IPS DF 4.7 (cell line): ENCODE measurements around the gene SLC26A9.

ENCODE experiments used
- DNase-seq: peaks from one replicate; pipeline ENCODE4 v3.0.0-alpha.2; 2013; ENCODE audit warnings: low spot score; ENCODE audit errors: extremely low read depth

The SLC26A9 gene

GRCh38 chr1:205943245-205943644, at the start of gene SLC26A9:
SLC26A9 (minus strand) TSS chr1:205943456; CDS start chr1:205935820, 7,636 bp downstream.
- DNase-seq: no peak

DNA sequence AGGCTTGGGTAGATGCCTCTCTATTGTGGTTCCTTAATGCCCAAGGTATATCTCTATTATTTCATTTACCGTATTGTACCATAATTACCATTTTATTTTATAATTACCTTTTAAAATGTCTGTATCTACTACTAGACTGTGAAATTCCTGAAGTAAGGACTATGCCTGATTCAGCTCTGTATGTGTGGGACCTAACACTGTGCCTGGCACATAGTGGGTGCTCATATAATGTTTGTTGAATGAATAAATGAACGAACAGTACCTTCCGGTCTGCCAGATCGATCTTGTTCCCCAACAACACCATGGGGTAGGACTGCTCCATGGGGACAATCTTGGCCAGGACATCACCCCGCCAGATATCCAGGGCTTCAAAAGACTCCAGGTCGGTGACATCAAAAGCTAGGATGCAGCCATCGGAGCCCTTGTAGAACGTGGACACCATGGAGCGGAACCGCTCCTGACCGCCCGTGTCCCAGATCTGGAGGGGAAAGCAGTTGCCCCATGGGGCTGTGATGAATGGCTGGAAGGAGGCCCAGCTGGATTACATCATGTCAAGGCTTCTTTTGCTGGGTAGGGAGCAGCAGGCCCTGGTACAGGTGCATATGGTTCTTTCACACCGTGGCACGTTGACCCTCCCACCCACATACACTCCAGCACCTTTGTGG, 49.1 kb upstream of the SLC26A9 start:
- no peak for DNase-seq

DNA sequence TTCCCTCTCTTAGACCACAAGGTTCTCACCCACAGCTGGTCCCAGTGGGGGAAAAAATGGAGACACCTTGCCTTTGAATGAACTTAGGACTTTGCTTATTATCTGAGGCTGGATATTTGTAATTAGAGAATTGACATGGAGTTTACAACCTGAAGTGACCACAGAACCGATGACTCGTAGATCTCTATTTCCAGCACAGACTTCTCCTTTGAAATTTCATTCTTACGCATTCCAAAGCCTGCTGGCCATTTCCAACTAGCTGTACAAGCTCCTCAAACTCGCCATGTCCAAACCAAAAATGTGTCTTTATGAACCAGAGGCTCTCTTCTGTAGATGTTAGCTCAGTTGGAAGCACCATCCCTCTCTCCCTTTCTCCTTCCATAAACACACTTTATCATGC, 48.0 kb upstream of the SLC26A9 start:
- DNase-seq: no peak

DNA sequence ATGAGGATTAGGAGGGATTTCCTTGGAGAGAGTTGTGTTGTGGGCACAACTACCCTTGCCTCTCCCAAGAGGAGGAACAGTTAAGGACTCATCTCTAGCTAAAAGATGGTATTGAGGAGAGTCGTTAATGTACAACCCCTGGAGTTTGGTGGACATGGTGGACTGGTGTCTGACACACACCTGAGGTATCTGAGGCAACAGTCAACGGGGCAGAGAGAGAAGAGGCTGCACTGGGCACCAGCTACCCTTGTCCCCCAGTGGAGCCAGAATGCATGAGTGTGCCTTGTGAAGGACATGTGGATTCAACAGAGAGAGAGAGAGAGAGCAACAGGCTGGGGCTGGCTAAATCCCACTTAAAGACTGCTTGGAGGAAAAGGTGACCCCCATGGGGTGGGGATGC, 47.0 kb upstream of the SLC26A9 start:
- DNase-seq: no peak

DNA sequence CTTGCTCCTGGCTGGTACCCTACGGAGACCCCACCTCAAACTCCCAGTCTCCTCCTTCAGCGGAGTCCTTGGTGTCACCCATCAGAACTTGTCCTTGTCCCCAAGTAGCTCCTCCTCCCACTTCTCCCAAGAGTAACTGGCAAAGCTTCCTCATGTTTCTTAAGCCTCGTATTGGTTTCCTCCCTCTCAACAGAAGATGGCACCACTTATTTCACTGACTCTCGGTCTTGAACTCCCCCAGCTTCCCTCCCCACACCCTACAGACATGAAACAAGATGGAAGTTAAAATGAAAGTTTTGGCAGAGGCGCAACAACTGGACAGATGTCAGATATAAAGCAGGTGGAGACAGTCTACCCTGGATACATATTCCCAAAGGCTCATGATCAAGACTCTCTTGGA, 46.5 kb upstream of the SLC26A9 start:
- DNase-seq: no peak

- DNase-seq: no peak
Observed at GRCh38 chr1:205988585-205988995, 45.3 kb upstream of the SLC26A9 start.

DNA sequence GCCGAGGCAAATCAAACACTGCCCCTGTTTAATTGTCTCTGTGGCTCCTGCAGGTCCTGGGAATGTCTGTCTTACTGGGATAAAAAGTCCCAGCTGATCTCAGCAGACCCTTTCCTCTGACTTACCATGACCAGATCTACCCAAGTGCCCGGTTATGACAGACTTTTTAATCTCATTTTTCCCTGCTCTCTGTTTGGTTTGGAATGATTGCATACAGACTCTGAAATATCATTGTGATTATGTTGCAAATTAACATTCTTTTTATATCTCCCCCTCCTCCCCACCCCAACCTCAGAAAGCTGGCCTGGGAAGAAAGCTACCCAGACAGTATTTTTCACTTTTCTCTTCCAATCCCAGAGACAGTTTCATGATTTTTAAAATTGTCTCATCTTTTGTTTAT, 43.6 kb upstream of the SLC26A9 start:
- no peak for DNase-seq

- no peak for DNase-seq
Observed at GRCh38 chr1:205986292-205986691, 43.0 kb upstream of the SLC26A9 start.

GRCh38 chr1:205985330-205986005, 42.2 kb upstream of the SLC26A9 start:
- no peak for DNase-seq

- DNase-seq: no peak
Observed at GRCh38 chr1:205983925-205984725, 40.9 kb upstream of the SLC26A9 start.

- no peak for DNase-seq
Observed at GRCh38 chr1:205981257-205981656, 38.0 kb upstream of the SLC26A9 start.

- no peak for DNase-seq
Observed at GRCh38 chr1:205980237-205980870, 37.1 kb upstream of the SLC26A9 start.

- no peak for DNase-seq
Observed at GRCh38 chr1:205979301-205979700, 36.0 kb upstream of the SLC26A9 start.

- DNase-seq: no peak
Observed at GRCh38 chr1:205978676-205979075, 35.4 kb upstream of the SLC26A9 start.

GRCh38 chr1:205977402-205978014, 34.3 kb upstream of the SLC26A9 start:
- peak; percentile 46 for DNase-seq

DNA sequence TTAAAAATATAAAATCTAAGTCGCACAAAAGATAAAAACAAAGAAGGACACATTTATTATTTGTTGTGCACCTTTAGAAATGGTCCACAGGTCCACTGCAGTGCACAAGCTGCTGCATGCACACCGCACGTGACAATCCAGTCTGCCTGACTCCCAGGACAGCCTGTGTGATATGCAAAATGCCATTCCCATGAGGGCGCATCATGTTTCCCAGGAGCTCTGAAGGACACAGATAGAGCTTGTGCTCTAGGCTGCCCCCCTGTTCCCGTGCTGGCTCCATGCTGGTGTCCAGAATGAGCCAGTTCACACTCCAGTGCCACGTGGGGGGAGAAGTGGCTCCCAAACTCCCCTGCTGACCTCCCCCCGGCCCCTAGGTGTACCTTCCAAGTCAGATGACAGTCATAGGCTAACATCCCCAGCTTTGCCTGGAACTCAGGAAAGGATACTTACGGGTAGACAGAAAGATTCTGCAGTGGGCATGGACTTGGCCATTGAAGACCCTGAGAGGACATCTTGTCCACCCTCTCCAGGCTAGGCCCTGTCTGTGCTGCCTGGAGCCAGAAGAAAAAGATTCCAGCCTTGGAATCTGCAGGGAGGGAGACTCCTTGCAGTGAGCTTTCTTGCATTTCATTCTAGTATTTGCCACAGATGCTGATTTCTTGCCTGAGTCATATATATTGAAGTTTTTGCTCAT, 33.6 kb upstream of the SLC26A9 start:
- DNase-seq: no peak

GRCh38 chr1:205976036-205976435, 32.8 kb upstream of the SLC26A9 start:
- DNase-seq: no peak

DNA sequence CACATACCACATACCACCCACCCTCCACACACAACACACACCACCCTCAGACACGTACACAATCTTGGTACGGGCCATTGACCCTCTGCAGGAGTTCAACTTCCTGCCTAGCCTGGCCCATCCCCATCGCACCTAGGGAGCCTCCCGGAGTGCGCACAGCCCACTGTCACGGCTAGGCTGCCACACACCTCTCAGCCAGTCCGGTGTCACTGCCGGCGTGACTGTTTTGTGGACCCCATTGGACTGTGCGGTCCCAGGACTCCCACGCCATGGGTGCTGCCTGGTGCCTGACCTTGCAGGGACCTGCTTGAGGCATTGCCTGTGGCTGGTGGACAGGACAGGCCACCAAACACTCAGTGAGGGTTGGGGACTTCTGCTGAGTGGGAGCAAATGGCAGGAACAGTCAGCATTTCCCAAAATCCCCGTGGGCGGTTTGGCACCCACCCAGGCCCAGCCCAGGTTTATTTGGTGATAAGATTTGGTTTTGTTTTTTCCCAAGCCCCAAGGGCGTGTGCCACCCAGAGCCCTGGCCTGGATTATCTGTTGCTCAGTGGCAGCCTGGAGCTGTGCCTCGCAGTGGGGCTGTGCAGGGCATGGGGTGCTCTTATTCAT, 32.2 kb upstream of the SLC26A9 start:
- no peak for DNase-seq

- no peak for DNase-seq
Observed at GRCh38 chr1:205974712-205975111, 31.5 kb upstream of the SLC26A9 start.
